Measurements from ENCODE around the gene KANTR. TPM values are rescaled to one million over a fixed set of nuclear protein-coding genes. Genes with fewer than 3 reads are reported as not detected.
A peak's percentile ranks its signal among the peaks of the same experiment; 100 is the strongest.
"Not testable (repeated sequence)": the region's sequence is repeated elsewhere in the genome, so short reads cannot be mapped to it uniquely, and the experiment has no call there.

Gene KANTR
- total RNA-seq, 2 experiments from 2014 or later, result 26.2 to 28.3 TPM

- H2AFZ ChIP-seq (ENCODE audit: low read length), result no peak overlapping the region
- peaks cover 47% of the 10 kb centered on the region for H3K4me1 ChIP-seq (ENCODE audit: insufficient read depth, low read length, poor library complexity, severe bottlenecking)
- H3K4me2 ChIP-seq (ENCODE audit: low read length), result no peak overlapping the region
- TF ChIP-seq EZH2phosphoT487 (IDR thresholded peaks at IDR 0.05; ENCODE audit: borderline replicate concordance, low read depth, low read length) (no peak), CTCF (conservative IDR thresholded peaks at IDR 0.05; ENCODE audit: low read length) (no peak)
- no peaks in the 10 kb centered on the region for H4K20me1 ChIP-seq (ENCODE audit: insufficient read depth, low read length)
- no peak overlapping the region for H3K4me3 ChIP-seq (ENCODE audit: low read depth, low read length, poor library complexity, severe bottlenecking)
- no peak for DNase-seq (ENCODE audit: low spot score)
- intact Hi-C loops (cut with micrococcal nuclease; ENCODE audit: unreplicated experiment), result no loop called here
- no peaks in the 10 kb centered on the region for H3K9me3 ChIP-seq (ENCODE audit: low read length)
- CTCF ChIA-PET (ENCODE audit: unreplicated experiment), result no interaction called here
- POLR2A ChIA-PET, result no interaction called here
- BruUV-seq (replicated peaks), result no TSS peak
- no peaks in the 10 kb centered on the region for H3K36me3 ChIP-seq (ENCODE audit: insufficient read depth, low read length)
- no peaks in the 10 kb centered on the region; the same call in 1 of the 2 replicates for H3K79me2 ChIP-seq (ENCODE audit: insufficient read depth, low read depth, low read length)
- no peak overlapping the region for H3K27ac ChIP-seq (ENCODE audit: low read depth, low read length, poor library complexity, severe bottlenecking)
- H3K9me2 ChIP-seq (ENCODE audit: insufficient read depth, low read length), result no peaks in the 10 kb centered on the region
These were observed 69.5 kb downstream of the KANTR start for GRCh38 chrX:53163436-53163835.

GRCh38 chrX:53164566-53164965 is 70.6 kb downstream of the KANTR start:
- H3K4me3 ChIP-seq (ENCODE audit: low read depth, low read length, poor library complexity, severe bottlenecking); BruUV-seq (replicated peaks); intact Hi-C loops (cut with micrococcal nuclease; ENCODE audit: unreplicated experiment); H3K9me2 ChIP-seq (ENCODE audit: insufficient read depth, low read length); H4K20me1 ChIP-seq (ENCODE audit: insufficient read depth, low read length); H2AFZ ChIP-seq (ENCODE audit: low read length); CTCF ChIA-PET (ENCODE audit: unreplicated experiment); H3K79me2 ChIP-seq (ENCODE audit: insufficient read depth, low read depth, low read length); H3K36me3 ChIP-seq (ENCODE audit: insufficient read depth, low read length); H3K9me3 ChIP-seq (ENCODE audit: low read length): not testable (repeated sequence)
- Histone ChIP-seq H3K4me2 (ENCODE audit: low read length) (peak overlapping the region; percentile 67), H3K27ac (ENCODE audit: low read depth, low read length, poor library complexity, severe bottlenecking) (peak overlapping the region; percentile 84), H3K4me1 (ENCODE audit: insufficient read depth, low read length, poor library complexity, severe bottlenecking) (peaks cover 47% of the 10 kb centered on the region)
- DNase-seq (ENCODE audit: low spot score), result peak; percentile 23
- POLR2A ChIA-PET, result interaction anchor here (0.7 kb wide), 1 partner anchor 19 kb away, joined by 3 read pairs; no protein-coding TSS in a partner anchor

GRCh38 chrX:53166103-53166502 is 72.2 kb downstream of the KANTR start:
- POLR2A ChIA-PET, result interaction anchor here (0.7 kb wide), 1 partner anchor 552 kb away, joined by 4 read pairs; no protein-coding TSS in a partner anchor
- no peaks in the 10 kb centered on the region for H3K9me2 ChIP-seq (ENCODE audit: insufficient read depth, low read length)
- no peak overlapping the region; the same call in 1 of the 2 replicates for H2AFZ ChIP-seq (ENCODE audit: low read length)
- peaks cover 47% of the 10 kb centered on the region for H3K4me1 ChIP-seq (ENCODE audit: insufficient read depth, low read length, poor library complexity, severe bottlenecking)
- peak overlapping the region; percentile 41 for H3K4me3 ChIP-seq (ENCODE audit: low read depth, low read length, poor library complexity, severe bottlenecking)
- DNase-seq (ENCODE audit: low spot score), result peak; percentile 53
- no peaks in the 10 kb centered on the region for H3K9me3 ChIP-seq (ENCODE audit: low read length)
- BruUV-seq (replicated peaks), result no TSS peak
- H4K20me1 ChIP-seq (ENCODE audit: insufficient read depth, low read length), result no peaks in the 10 kb centered on the region
- no peaks in the 10 kb centered on the region for H3K36me3 ChIP-seq (ENCODE audit: insufficient read depth, low read length)
- H3K4me2 ChIP-seq (ENCODE audit: low read length), result peak overlapping the region; percentile 67
- H3K79me2 ChIP-seq (ENCODE audit: insufficient read depth, low read depth, low read length), result no peaks in the 10 kb centered on the region; the same call in 1 of the 2 replicates
- CTCF ChIA-PET (ENCODE audit: unreplicated experiment), result no interaction called here
- TF ChIP-seq EZH2phosphoT487 (IDR thresholded peaks at IDR 0.05; ENCODE audit: borderline replicate concordance, low read depth, low read length) (no peak), CTCF (conservative IDR thresholded peaks at IDR 0.05; ENCODE audit: low read length) (no peak)
- intact Hi-C loops (cut with micrococcal nuclease; ENCODE audit: unreplicated experiment), result no loop called here
- peak overlapping the region; percentile 84 for H3K27ac ChIP-seq (ENCODE audit: low read depth, low read length, poor library complexity, severe bottlenecking)
